ENCODE measurements around the gene TICAM1. TPM values are rescaled to one million over a fixed set of nuclear protein-coding genes. Genes with fewer than 3 reads are reported as not detected.

The TICAM1 gene
- total RNA-seq, 120 experiments from 2014 or later, result 8.8 to 19.8 (median 13.4) TPM

Small RNAs within 50 kb of the gene (microRNA-seq; reads per million reads assigned to microRNA genes)
- gene MIR7-3, result 7.3 to 52.6 (median 24.8) reads per million in 43 experiments

Other genes with a start within 250 kb of the TICAM1 start
- 10 to 100 TPM in 117 of 120 experiments, 1 to 10 TPM in 3; 6.5 to 31.1 (median 19.5) TPM for gene TNFAIP8L1, start 192.2 kb downstream of the TICAM1 start, total RNA-seq
- gene MYDGF, start 161.4 kb downstream of the TICAM1 start, total RNA-seq, result 10 to 100 TPM; 18.4 to 49.7 (median 30.3) TPM
- 10 to 100 TPM; 24.5 to 54.3 (median 38.1) TPM for gene DPP9, start 107.9 kb downstream of the TICAM1 start, total RNA-seq
- 10 to 100 TPM; 12.6 to 24.5 (median 16.8) TPM for gene FEM1A, start 40.0 kb downstream of the TICAM1 start, total RNA-seq
- 100 to 1,000 TPM in 2 of 120 experiments, 10 to 100 TPM in 118; 10.5 to 104 (median 28.0) TPM for gene PLIN3, start 36.0 kb upstream of the TICAM1 start, total RNA-seq
- gene ARRDC5, start 71.2 kb upstream of the TICAM1 start, total RNA-seq, result 1 to 10 TPM in 5 of 120 experiments, under 1 TPM in 75, not detected in 40; 0.28 to 1.8 (median 0.50) TPM
- gene UHRF1, start 77.8 kb upstream of the TICAM1 start, total RNA-seq, result 10 to 100 TPM in 8 of 120 experiments, 1 to 10 TPM in 111, under 1 TPM in 1; 0.41 to 13.6 (median 3.8) TPM
- 10 to 100 TPM; 35.7 to 91.2 (median 55.2) TPM for gene KDM4B, start 137.4 kb upstream of the TICAM1 start, total RNA-seq